ELR (cell line): ENCODE results near the gene ACOT7.
"Not testable (repeated sequence)": the region's sequence is repeated elsewhere in the genome, so short reads cannot be mapped to it uniquely, and the experiment has no call there.

Experiments used
- DNase-seq: peaks from one replicate; pipeline ENCODE4 v3.0.0-alpha.2; 2015; ENCODE audit warnings: low read depth

The ACOT7 gene

GRCh38 chr1:6396998-6397397, 3.4 kb upstream of the ACOT7 start:
- no peak for DNase-seq

GRCh38 chr1:6395781-6396244, 2.2 kb upstream of the ACOT7 start:
- not testable (repeated sequence) for DNase-seq

GRCh38 chr1:6395130-6395529, 1.6 kb upstream of the ACOT7 start:
- not testable (repeated sequence) for DNase-seq

GRCh38 chr1:6392809-6393399, 663 bp downstream of the ACOT7 start:
- DNase-seq = no peak

GRCh38 chr1:6391951-6392808, 1.4 kb downstream of the ACOT7 start:
- DNase-seq = no peak

GRCh38 chr1:6389971-6390370, 3.6 kb downstream of the ACOT7 start:
- no peak for DNase-seq

- peak; percentile 61 for DNase-seq
These were observed 7.1 kb downstream of the ACOT7 start for GRCh38 chr1:6386371-6386949.

- DNase-seq = peak; percentile 84
These were observed 7.9 kb downstream of the ACOT7 start for GRCh38 chr1:6385488-6386191.

- no peak for DNase-seq
These were observed 8.6 kb downstream of the ACOT7 start for GRCh38 chr1:6384962-6385361.

- no peak for DNase-seq
These were observed 9.4 kb downstream of the ACOT7 start for GRCh38 chr1:6384135-6384534.

- no peak for DNase-seq
These were observed 13.5 kb downstream of the ACOT7 start for GRCh38 chr1:6380037-6380436.

GRCh38 chr1:6378096-6378746, 15.3 kb downstream of the ACOT7 start:
- no peak for DNase-seq

GRCh38 chr1:6373961-6374720, 19.4 kb downstream of the ACOT7 start:
- DNase-seq = no peak

GRCh38 chr1:6372236-6372635, 21.3 kb downstream of the ACOT7 start:
- not testable (repeated sequence) for DNase-seq

GRCh38 chr1:6370006-6370405, 23.6 kb downstream of the ACOT7 start:
- DNase-seq = no peak

- peak; percentile 77 for DNase-seq
These were observed 26.1 kb downstream of the ACOT7 start for GRCh38 chr1:6367381-6368012.

- peak; percentile 13 for DNase-seq
These were observed 28.5 kb downstream of the ACOT7 start for GRCh38 chr1:6365047-6365446.

GRCh38 chr1:6363085-6363884, 30.3 kb downstream of the ACOT7 start:
- DNase-seq = peak; percentile 59

- no peak for DNase-seq
These were observed 32.3 kb downstream of the ACOT7 start for GRCh38 chr1:6361124-6361775.
